ENCODE measurements around the gene DUSP19.
"Not testable (repeated sequence)": the region's sequence is repeated elsewhere in the genome, so short reads cannot be mapped to it uniquely, and the experiment has no call there.

Gene DUSP19, protein sequence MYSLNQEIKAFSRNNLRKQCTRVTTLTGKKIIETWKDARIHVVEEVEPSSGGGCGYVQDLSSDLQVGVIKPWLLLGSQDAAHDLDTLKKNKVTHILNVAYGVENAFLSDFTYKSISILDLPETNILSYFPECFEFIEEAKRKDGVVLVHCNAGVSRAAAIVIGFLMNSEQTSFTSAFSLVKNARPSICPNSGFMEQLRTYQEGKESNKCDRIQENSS

GRCh38 chr2:183078464-183079138 is at the start of gene DUSP19:
Gene DUSP19, plus strand, starts transcription at chr2:183078747. Its CDS starts 187 bp downstream, at chr2:183078934.
- peak; percentile 69 to 77 for DNase-seq (ENCODE audit: low read depth in 2 of 2)

- no peak for DNase-seq (ENCODE audit: low read depth in 2 of 2)
Observed at GRCh38 chr2:183029219-183029618, 49.3 kb upstream of the DUSP19 start.

DNA sequence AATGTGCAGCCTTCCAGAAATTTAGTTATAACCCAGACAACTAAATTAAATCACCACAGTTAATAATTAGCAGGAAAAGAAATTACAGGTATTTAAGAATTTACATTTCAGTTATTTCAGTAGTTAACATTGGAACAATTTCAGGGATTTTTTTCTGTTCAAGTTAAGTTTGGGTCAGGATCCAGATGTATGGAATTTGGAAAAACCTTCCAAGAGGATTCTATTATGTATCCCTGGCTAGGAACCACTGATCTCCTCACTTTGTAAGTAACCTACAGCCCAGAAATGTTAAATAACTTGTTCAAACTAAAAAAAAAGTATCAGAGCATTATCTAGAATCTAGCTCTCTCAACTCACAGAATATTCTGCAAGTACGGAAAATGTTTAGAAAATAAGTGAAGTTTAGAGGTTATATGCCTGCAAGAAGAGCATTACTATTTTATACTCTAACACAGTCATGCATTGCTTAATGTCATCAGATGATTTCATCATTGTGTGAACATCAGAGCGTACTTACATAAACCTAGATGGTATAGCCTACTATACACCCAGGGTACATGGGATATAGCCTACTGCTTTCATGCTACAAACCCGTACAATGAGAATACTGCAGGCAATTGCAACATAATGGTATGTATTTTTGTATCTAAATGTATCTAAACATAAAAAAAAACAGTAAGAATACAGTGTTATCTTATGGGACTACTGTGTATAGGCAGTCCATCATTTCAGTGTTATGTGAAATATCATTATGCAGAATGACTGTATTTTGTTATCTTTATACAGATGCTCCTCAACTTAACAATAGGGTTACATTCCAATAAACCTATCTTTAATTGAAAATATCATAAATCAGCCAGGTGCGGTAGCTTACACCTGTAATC is 46.4 kb upstream of the DUSP19 start:
- DNase-seq (ENCODE audit: low read depth in 2 of 2) = no peak

- no peak for DNase-seq (ENCODE audit: low read depth in 2 of 2)
Observed at GRCh38 chr2:183033951-183034350, 44.6 kb upstream of the DUSP19 start.

- DNase-seq (ENCODE audit: low read depth in 2 of 2) = no peak
Observed at GRCh38 chr2:183034806-183035205, 43.7 kb upstream of the DUSP19 start.

DNA sequence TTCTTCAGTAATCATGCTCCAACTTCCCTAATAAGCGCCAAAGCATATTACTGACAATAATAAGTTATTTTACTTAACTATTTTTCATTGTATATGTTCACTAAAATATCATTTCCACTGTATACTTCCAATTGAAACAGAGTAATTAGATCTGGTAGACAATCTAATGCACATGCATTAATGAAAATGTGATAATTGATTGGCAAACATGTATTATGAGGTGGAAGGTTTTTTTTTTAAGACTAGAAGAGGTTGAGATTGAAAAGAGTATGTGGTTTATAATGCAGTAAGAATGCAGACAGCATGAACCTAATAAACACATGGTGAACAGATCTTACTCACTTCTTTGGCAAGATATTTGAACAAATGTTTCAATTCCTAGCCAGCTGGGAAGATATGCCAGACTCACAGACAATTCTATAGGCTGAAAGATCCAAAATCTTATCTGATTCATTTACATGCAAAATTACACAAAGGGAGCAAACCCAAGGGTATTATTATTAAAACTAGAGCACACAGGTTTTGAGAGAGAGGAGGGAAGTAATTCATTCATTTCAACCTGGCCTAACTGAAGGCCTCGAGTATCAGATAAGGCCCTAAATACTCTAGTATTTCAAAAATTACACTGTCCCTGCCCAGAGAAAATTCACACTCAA is 43.1 kb upstream of the DUSP19 start:
- no peak for DNase-seq (ENCODE audit: low read depth in 2 of 2)

- no peak for DNase-seq (ENCODE audit: low read depth in 2 of 2)
Observed at GRCh38 chr2:183035954-183036669, 42.4 kb upstream of the DUSP19 start.

DNA sequence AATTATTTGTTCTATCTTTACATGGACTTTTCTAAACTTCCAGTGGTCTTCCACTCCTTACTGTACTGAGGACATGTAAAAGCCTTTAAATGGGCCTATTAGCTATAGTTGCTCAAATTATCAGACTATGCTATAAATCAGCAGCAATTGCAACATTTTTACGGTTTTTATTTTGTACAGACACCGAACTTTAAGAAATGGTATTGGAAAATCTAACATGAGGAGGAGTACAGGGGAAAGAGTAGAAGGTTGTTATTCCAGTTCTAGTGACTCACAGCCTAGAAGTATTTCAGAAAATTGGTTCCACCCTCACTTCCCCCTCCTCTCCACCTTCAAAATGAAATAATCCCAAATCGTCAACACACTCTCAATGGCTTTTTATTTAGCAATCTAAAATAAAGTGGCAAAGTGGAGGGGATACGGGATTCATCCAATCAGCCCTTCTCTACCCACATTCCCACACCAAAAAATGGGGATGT is 41.4 kb upstream of the DUSP19 start:
- DNase-seq (ENCODE audit: low read depth in 2 of 2) = no peak

- peak in 1 of 2 donors; percentile 27 for DNase-seq (ENCODE audit: low read depth in 2 of 2)
Observed at GRCh38 chr2:183037553-183038340, 40.8 kb upstream of the DUSP19 start.

- DNase-seq (ENCODE audit: low read depth in 2 of 2) = peak; percentile 82 to 83
Observed at GRCh38 chr2:183038341-183039300, 39.9 kb upstream of the DUSP19 start, which contains the start of gene NCKAP1. Gene NCKAP1, minus strand, starts transcription at chr2:183038457. Its CDS starts 358 bp downstream, at chr2:183038099.

- no peak for DNase-seq (ENCODE audit: low read depth in 2 of 2)
Observed at GRCh38 chr2:183040604-183041003, 37.9 kb upstream of the DUSP19 start.

DNA sequence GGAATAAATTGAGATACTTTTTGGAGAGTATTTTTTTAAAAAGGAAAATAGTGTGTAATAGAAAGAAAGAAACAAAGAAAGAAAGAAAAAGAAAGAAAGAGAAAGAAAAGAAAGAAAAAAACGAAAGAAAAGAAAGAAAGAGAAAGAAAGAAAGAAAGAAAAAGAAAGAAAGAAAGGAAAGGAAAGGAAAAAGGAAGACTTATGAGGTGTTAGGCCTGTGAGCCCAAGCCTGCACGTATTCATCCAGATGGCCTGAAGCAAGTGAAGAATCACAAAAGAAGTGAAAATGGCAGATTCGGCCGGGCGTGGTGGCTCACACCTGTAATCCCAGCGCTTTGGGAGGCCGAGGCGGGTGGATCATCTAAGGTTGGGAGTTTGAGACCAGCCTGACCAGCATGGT is 35.0 kb upstream of the DUSP19 start:
- not testable (repeated sequence) for DNase-seq (ENCODE audit: low read depth in 2 of 2)

GRCh38 chr2:183047486-183048125 is 30.9 kb upstream of the DUSP19 start:
- not testable (repeated sequence) for DNase-seq (ENCODE audit: low read depth in 2 of 2)

GRCh38 chr2:183049420-183049819 is 29.1 kb upstream of the DUSP19 start:
- no peak for DNase-seq (ENCODE audit: low read depth in 2 of 2)

DNA sequence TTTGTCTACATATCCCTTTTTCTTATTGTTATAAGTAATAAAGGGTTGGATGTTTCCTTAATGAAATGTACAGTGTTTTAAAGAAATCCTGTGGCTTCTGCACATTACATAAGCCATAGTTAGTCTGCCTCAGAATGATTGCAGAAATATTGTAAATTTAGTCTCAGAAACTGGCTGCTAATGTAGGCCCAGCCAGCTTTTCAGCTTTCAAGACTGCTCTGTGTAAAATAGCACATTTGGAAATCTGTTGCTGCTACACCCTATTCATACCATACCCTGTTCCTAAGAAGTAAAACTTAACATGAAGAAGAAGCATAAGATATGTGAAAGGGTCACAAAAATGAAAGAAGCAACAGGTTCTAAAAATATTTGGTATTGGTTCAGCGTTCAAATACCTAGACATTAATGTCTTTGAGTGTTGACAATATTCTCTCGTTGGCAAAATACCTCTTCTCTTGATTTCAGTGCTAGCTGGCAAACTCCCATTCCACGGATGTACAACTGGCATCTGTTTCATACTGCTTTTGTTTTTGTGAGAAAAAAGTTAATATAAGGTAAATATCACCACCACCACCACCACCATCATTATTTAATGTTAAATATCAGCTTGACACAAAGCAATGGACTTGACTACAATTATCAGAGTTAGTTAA is 21.1 kb upstream of the DUSP19 start:
- DNase-seq (ENCODE audit: low read depth in 2 of 2) = no peak

GRCh38 chr2:183059561-183059960 is 19.0 kb upstream of the DUSP19 start:
- DNase-seq (ENCODE audit: low read depth in 2 of 2) = no peak

DNA sequence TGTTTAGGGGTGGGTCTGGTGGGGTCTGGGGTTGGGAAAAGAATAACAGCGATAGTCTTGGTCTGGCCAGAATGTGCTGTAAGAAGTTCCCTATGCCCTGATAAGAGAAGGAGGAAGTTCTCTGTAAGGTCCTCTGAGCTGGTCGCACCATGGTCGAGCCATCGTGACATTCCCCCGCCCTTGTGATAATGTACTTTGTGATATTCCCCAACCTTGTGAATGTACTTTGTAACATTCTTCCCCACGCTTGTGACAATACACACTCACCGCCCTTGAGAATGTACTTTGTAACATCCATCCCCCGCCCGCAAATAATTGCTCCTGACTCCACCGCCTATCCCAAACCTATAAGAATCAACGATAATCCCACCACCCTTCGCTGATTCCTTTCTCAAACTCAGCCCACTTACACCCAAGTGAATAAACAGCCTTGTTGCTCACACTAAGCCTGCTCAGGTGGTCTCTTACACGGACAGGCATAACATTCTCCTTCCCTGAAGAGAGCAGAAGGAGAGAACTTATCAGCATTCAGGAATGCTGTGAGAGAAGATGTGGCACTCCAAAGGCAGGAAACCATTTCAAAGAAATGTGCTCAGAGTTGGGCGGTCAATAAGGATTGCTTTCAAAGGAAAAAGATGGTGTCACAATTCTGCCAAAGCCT is 17.8 kb upstream of the DUSP19 start:
- no peak for DNase-seq (ENCODE audit: low read depth in 2 of 2)

Data from stimulated activated CD4-positive, alpha-beta T cell treated with anti-CD3 and anti-CD28 coated beads, Interleukin-4, amount 100 ng/mL, for 48 hours (primary cell).